PC-9 (cell line): Measurements from ENCODE around the gene CD80.

ENCODE experiments used
- CTCF ChIP-seq: fragments of 200-600 bp; sonication (generic); conservative IDR thresholded peaks from 2 replicates; pipeline ENCODE4 v1.6.1; 2017; ENCODE audit warnings: mixed run types, antibody characterized with exemption, mild to moderate bottlenecking, moderate library complexity
- EZH2 ChIP-seq: fragments of 200-600 bp; sonication (generic); IDR thresholded peaks from 2 replicates; pipeline ENCODE4 v1.8.0; 2017; ENCODE audit warnings: antibody characterized with exemption, low read depth

- TF ChIP-seq CTCF, result no peak
- no peak for TF ChIP-seq EZH2
These were observed 11.1 kb downstream of the CD80 start for GRCh38 chr3:119548341-119548740.
